Liver (tissue), 3 donors: ENCODE data around the gene CFAP97.

Experiments
- ATF3 ChIP-seq: IDR thresholded peaks from 2 replicates; pipeline ENCODE4 v1.6.1; 2016; ENCODE audit warnings: antibody characterized with exemption
- EGR1 ChIP-seq, 2 donors: IDR thresholded peaks; 2 replicates each; pipeline ENCODE4 v1.6.1; 2016 to 2018; ENCODE audit warnings: antibody characterized with exemption in 2 of 2, low read depth in 2 of 2
- GABPA ChIP-seq, 2 donors: IDR thresholded peaks in 1 of 2; conservative IDR thresholded peaks in 1 of 2; 2 replicates each; pipeline ENCODE4 v1.6.1; 2016; ENCODE audit warnings: antibody characterized with exemption in 2 of 2, mild to moderate bottlenecking in 1 of 2, moderate library complexity in 1 of 2
- HNF4G ChIP-seq: IDR thresholded peaks from 2 replicates; pipeline ENCODE4 v1.6.1; 2016; ENCODE audit warnings: antibody characterized with exemption
- MAX ChIP-seq: IDR thresholded peaks from 2 replicates; pipeline ENCODE4 v1.6.1; 2016; ENCODE audit warnings: antibody characterized with exemption
- RAD21 ChIP-seq, 2 donors: IDR thresholded peaks; 2 replicates each; pipeline ENCODE4 v1.6.1; 2016; ENCODE audit warnings: antibody characterized with exemption in 2 of 2, mild to moderate bottlenecking in 2 of 2
- REST ChIP-seq: IDR thresholded peaks from 2 replicates; pipeline ENCODE4 v1.6.1; 2016; ENCODE audit warnings: antibody characterized with exemption, mild to moderate bottlenecking
- RXRA ChIP-seq, 2 donors: IDR thresholded peaks; 2 replicates each; pipeline ENCODE4 v1.6.1; 2017 to 2018; ENCODE audit warnings: antibody characterized with exemption in 2 of 2, mild to moderate bottlenecking in 1 of 2
- SP1 ChIP-seq: IDR thresholded peaks from 2 replicates; pipeline ENCODE4 v1.6.1; 2018; ENCODE audit warnings: antibody characterized with exemption, mild to moderate bottlenecking
- TAF1 ChIP-seq: conservative IDR thresholded peaks from 2 replicates; pipeline ENCODE4 v1.6.1; 2016; ENCODE audit warnings: antibody characterized with exemption, mild to moderate bottlenecking
- YY1 ChIP-seq: IDR thresholded peaks from 2 replicates; pipeline ENCODE4 v1.6.1; 2016; ENCODE audit warnings: antibody characterized with exemption, mild to moderate bottlenecking
- TF ChIP-seq, protein P1 (sequence below): fragments of 150-350 bp; IDR thresholded peaks from 2 replicates; pipeline ENCODE4 v1.5.1; 2017; ENCODE audit warnings: improper control_type of control experiment, low read depth, low read length; ENCODE audit not compliant: missing input control
- TF ChIP-seq, protein P2 (sequence below): IDR thresholded peaks from 2 replicates; pipeline ENCODE4 v1.6.1; 2016; ENCODE audit warnings: antibody characterized with exemption
- donor health status: healthy.
- donor health status: healthy.

- TF ChIP-seq, protein P1, sequence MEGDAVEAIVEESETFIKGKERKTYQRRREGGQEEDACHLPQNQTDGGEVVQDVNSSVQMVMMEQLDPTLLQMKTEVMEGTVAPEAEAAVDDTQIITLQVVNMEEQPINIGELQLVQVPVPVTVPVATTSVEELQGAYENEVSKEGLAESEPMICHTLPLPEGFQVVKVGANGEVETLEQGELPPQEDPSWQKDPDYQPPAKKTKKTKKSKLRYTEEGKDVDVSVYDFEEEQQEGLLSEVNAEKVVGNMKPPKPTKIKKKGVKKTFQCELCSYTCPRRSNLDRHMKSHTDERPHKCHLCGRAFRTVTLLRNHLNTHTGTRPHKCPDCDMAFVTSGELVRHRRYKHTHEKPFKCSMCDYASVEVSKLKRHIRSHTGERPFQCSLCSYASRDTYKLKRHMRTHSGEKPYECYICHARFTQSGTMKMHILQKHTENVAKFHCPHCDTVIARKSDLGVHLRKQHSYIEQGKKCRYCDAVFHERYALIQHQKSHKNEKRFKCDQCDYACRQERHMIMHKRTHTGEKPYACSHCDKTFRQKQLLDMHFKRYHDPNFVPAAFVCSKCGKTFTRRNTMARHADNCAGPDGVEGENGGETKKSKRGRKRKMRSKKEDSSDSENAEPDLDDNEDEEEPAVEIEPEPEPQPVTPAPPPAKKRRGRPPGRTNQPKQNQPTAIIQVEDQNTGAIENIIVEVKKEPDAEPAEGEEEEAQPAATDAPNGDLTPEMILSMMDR = no peak
- TF ChIP-seq RAD21 (IDR thresholded peaks at IDR 0.05) = no peak
- TF ChIP-seq YY1 = no peak
- TF ChIP-seq RXRA (IDR thresholded peaks at IDR 0.05) = no peak
- TF ChIP-seq REST = no peak
- TF ChIP-seq SP1 = no peak
- TF ChIP-seq GABPA (IDR thresholded peaks at IDR 0.05 in 1 of 2, conservative IDR thresholded peaks at IDR 0.05 in 1 of 2) = no peak
- TF ChIP-seq, protein P2, sequence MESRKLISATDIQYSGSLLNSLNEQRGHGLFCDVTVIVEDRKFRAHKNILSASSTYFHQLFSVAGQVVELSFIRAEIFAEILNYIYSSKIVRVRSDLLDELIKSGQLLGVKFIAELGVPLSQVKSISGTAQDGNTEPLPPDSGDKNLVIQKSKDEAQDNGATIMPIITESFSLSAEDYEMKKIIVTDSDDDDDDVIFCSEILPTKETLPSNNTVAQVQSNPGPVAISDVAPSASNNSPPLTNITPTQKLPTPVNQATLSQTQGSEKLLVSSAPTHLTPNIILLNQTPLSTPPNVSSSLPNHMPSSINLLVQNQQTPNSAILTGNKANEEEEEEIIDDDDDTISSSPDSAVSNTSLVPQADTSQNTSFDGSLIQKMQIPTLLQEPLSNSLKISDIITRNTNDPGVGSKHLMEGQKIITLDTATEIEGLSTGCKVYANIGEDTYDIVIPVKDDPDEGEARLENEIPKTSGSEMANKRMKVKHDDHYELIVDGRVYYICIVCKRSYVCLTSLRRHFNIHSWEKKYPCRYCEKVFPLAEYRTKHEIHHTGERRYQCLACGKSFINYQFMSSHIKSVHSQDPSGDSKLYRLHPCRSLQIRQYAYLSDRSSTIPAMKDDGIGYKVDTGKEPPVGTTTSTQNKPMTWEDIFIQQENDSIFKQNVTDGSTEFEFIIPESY = no peak
- no peak for TF ChIP-seq TAF1
- TF ChIP-seq ATF3 = no peak
- no peak for TF ChIP-seq HNF4G
- TF ChIP-seq MAX = no peak
- no peak for TF ChIP-seq EGR1 (IDR thresholded peaks at IDR 0.05; ENCODE audit: low read depth in 2 of 2)
Measured at GRCh38 chr4:185113340-185113739, 90.5 kb downstream of the CFAP97 start.
